GM12878 (cell line): ENCODE measurements around the gene GATA2. TPM values are rescaled to one million over a fixed set of nuclear protein-coding genes. Genes with fewer than 3 reads are reported as not detected.

Experiments used
- ATAC-seq: fragments of 200-7000 bp; cut with Tn5 transposase; 3 replicates; pipeline ENCODE4 v1.9.1; 2020; ENCODE audit warnings: mild to moderate bottlenecking, moderate library complexity
- BruUV-seq: library from RNA; stranded (reverse); fragments of 400-500 nt; replicated peaks from 2 replicates; lab custom pipeline; 2021; lab: Mats Ljungman, UMichigan
- CTCF ChIA-PET: fragments of 300-600 bp; sonication (Branson Sonifier 250); formaldehyde crosslinking; extraction: SDS; loops from one replicate; lab custom pipeline; 2021; ENCODE audit warnings: inconsistent platforms; lab: Yijun Ruan, JAX
- POLR2A ChIA-PET: fragments of 350-600 bp; formaldehyde crosslinking; extraction: SDS; loops from one replicate; lab custom pipeline; 2021; ENCODE audit warnings: inconsistent platforms; lab: Charles Lee
- RAD21 ChIA-PET: fragments of 300-600 bp; sonication (Branson Sonifier 250); formaldehyde crosslinking; loops from one replicate; lab custom pipeline; 2023; ENCODE audit warnings: antibody characterized with exemption; ENCODE audit not compliant: unreplicated experiment; lab: Charles Lee
- SMC1A ChIA-PET: fragments of 300-600 bp; sonication (Branson Sonifier 250); formaldehyde crosslinking; loops from one replicate; lab custom pipeline; 2023; ENCODE audit not compliant: unreplicated experiment, uncharacterized antibody; lab: Charles Lee
- DNase-seq: peaks from one replicate; pipeline ENCODE4 v3.0.0-alpha.2; 2011; ENCODE audit warnings: low read depth, low spot score
- FAIRE-seq: peaks from 3 replicates; lab custom pipeline; 2011; peaks lifted over from hg19 to GRCh38; lab: Jason Lieb, UNC
- H2AFZ ChIP-seq: 2 replicates; pipeline ENCODE4 v1.6.0; 2011; ENCODE audit warnings: low read depth, low read length, control low read depth; ENCODE audit not compliant: control insufficient read depth
- H3K27ac ChIP-seq: 2 replicates; pipeline ENCODE4 v1.5.1; 2011; ENCODE audit warnings: control low read depth; ENCODE audit not compliant: control insufficient read depth, insufficient read depth
- H3K27me3 ChIP-seq, 2 experiments: replicated peaks in 1 of 2; 2 replicates each; pipeline versions ENCODE4 v1.6.0 to v1.6.1; 2011; ENCODE audit warnings: low read length in 1 of 2; ENCODE audit not compliant: control insufficient read depth in 2 of 2, insufficient read depth in 2 of 2
- H3K36me3 ChIP-seq, 2 experiments: 2 replicates each; pipeline ENCODE4 v1.5.1; 2011; ENCODE audit warnings: low read length in 1 of 2; ENCODE audit not compliant: control insufficient read depth in 2 of 2, insufficient read depth in 2 of 2
- H3K4me1 ChIP-seq: 2 replicates; pipeline ENCODE4 v1.6.1; 2011; ENCODE audit warnings: mild to moderate bottlenecking, low read length, moderate library complexity, mixed read lengths; ENCODE audit not compliant: control insufficient read depth, insufficient read depth
- H3K4me2 ChIP-seq: 2 replicates; pipeline ENCODE4 v1.6.0; 2011; ENCODE audit warnings: control low read depth; ENCODE audit not compliant: control insufficient read depth, insufficient read depth
- H3K4me3 ChIP-seq: fragments of 200-600 bp; sonication (generic); 2 replicates; pipeline ENCODE4 v1.5.1; 2016
- H3K79me2 ChIP-seq: 2 replicates; pipeline ENCODE4 v1.6.0; 2011; ENCODE audit warnings: low read length; ENCODE audit not compliant: control insufficient read depth, insufficient read depth
- H3K9ac ChIP-seq: 2 replicates; pipeline ENCODE4 v1.8.0; 2011; ENCODE audit warnings: low read length, control low read depth, mixed read lengths; ENCODE audit not compliant: control insufficient read depth, insufficient read depth
- H3K9me3 ChIP-seq: replicated peaks from 3 replicates; pipeline ENCODE4 v1.5.1; 2011; ENCODE audit warnings: mild to moderate bottlenecking, low read length; ENCODE audit not compliant: control insufficient read depth, insufficient read depth
- H4K20me1 ChIP-seq: 2 replicates; pipeline ENCODE4 v1.6.0; 2011; ENCODE audit not compliant: control insufficient read depth, insufficient read depth
- BMI1 ChIP-seq: fragments of 450-650 bp; IDR thresholded peaks from 2 replicates; pipeline ENCODE4 v1.6.1; 2016; ENCODE audit warnings: mild to moderate bottlenecking, moderate library complexity, borderline replicate concordance
- BRCA1 ChIP-seq: IDR thresholded peaks from 2 replicates; pipeline ENCODE4 v1.6.1; 2011; ENCODE audit warnings: low read depth, low read length, improper control_type of control experiment
- CHD4 ChIP-seq: fragments of 200-600 bp; sonication (generic); IDR thresholded peaks from 2 replicates; pipeline ENCODE4 v1.6.1; 2016; ENCODE audit warnings: mild to moderate bottlenecking
- ETV6 ChIP-seq, 2 experiments: fragments of 450-650 bp in 1 of 2; IDR thresholded peaks in 1 of 2; conservative IDR thresholded peaks in 1 of 2; 2 replicates each; pipeline ENCODE4 v1.6.1; 2014; ENCODE audit warnings: antibody characterized with exemption in 1 of 2, borderline replicate concordance in 1 of 2, low read depth in 1 of 2, mild to moderate bottlenecking in 1 of 2, moderate library complexity in 1 of 2
- FOXM1 ChIP-seq: IDR thresholded peaks from 2 replicates; pipeline ENCODE4 v1.6.1; 2012; ENCODE audit warnings: low read depth, mild to moderate bottlenecking, inconsistent platforms, low read length, moderate library complexity
- SIX5 ChIP-seq: IDR thresholded peaks from 2 replicates; pipeline ENCODE4 v1.6.1; 2011; ENCODE audit warnings: mild to moderate bottlenecking, low read depth, low read length, moderate library complexity; ENCODE audit not compliant: severe bottlenecking
- SMAD1 ChIP-seq: fragments of 450-650 bp; IDR thresholded peaks from 2 replicates; pipeline ENCODE4 v1.6.1; 2018; ENCODE audit warnings: mild to moderate bottlenecking, low read depth; ENCODE audit not compliant: partially characterized antibody
- ZNF207 ChIP-seq: fragments of 450-650 bp; IDR thresholded peaks from 2 replicates; pipeline ENCODE4 v1.6.1; 2014; ENCODE audit warnings: antibody characterized with exemption, mild to moderate bottlenecking, borderline replicate concordance
- WGBS: methylation state at CpG from one replicate; pipeline ENCODE4 v1.1.6; 2016; ENCODE audit warnings: low lambda C conversion rate; ENCODE audit not compliant: insufficient replicate concordance, insufficient coverage; ENCODE audit errors: missing lambda C conversion rate; 5-methylcytosine and 5-hydroxymethylcytosine counted together
- in situ Hi-C: fragments of 300-500 bp; cut with MboI; formaldehyde crosslinking; loops from 9 replicates; pipeline ENCODE4 v1.14.3; 2018; ENCODE audit warnings: mixed read lengths
- intact Hi-C: fragments of 100-400 bp; cut with micrococcal nuclease; formaldehyde crosslinking; loops from one replicate; pipeline ENCODE4 v1.14.2; 2022; ENCODE audit not compliant: unreplicated experiment
- polyA plus RNA-seq, 11 experiments: library from polyadenylated mRNA; depleted of rRNA in 4 of 11; unstranded in 6 of 11; stranded (reverse) in 5 of 11; fragments of >200 nt; fragmentation: Nextera tagmentation in 4 of 11; fragmentation: Illumina TruSeq in 1 of 11; extraction: Ambion mirVana in 4 of 11; extraction: Trizol in 1 of 11; gene quantifications; 1 replicate in 1 of 11; 2 replicates in 10 of 11; pipeline versions ENCODE4 v1.2.1 to v1.2.3, GENCODE V29; 2011 to 2016; ENCODE audit warnings: inconsistent platforms in 2 of 11, missing spikeins in 2 of 11, low read depth in 1 of 11
- total RNA-seq, 4 experiments: library from RNA; depleted of rRNA in 3 of 4; stranded (reverse); fragments of >200 nt in 3 of 4; fragmentation: Illumina TruSeq in 1 of 4; extraction: Trizol in 1 of 4; gene quantifications; 2 replicates each; pipeline versions ENCODE4 v1.2.1 to v1.2.3, GENCODE V29; 2013 to 2021
- TF ChIP-seq, protein P1 (sequence below): IDR thresholded peaks from 2 replicates; pipeline ENCODE4 v1.6.1; 2012; ENCODE audit warnings: mild to moderate bottlenecking, low read depth, low read length
- TF ChIP-seq, protein P2 (sequence below): IDR thresholded peaks from 2 replicates; pipeline ENCODE4 v1.6.1; 2011; ENCODE audit warnings: mild to moderate bottlenecking, low read depth, low read length, moderate library complexity; ENCODE audit not compliant: insufficient replicate concordance
- TF ChIP-seq, protein P3 (sequence below): fragments of 450-650 bp; IDR thresholded peaks from 2 replicates; pipeline ENCODE4 v1.6.1; 2014; ENCODE audit warnings: mild to moderate bottlenecking
- TF ChIP-seq, protein P4 (sequence below): fragments of 450-650 bp; IDR thresholded peaks from 2 replicates; pipeline ENCODE4 v1.6.1; 2016; ENCODE audit warnings: mild to moderate bottlenecking

Gene GATA2
- total and polyA plus RNA-seq, 10 of the 15 experiments (the other 5 are each of a cell fraction or from before 2014, with no cell fraction given), result 0.56 TPM; not detected in 9

DNA sequence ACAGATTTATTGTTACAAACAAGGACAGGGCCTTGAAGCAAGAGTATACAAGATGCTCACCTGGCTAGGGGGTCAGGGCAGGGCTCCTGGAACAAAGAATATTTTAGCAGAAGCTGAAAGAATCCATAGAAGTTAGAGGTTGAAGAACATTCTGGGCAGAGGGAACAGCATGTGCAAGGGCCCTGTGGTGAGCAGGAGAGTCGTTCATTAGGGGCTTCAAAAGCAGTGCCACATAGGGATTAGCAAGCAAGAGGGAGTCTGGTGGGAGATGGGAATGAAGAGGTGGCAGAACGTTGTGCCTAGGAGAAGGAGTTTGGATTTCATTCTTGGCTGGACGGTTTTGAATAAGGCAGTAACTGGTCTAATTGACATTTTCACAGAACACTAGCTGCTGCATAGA lies 49.2 kb downstream of the GATA2 start (continued):
- TF ChIP-seq, protein P1, sequence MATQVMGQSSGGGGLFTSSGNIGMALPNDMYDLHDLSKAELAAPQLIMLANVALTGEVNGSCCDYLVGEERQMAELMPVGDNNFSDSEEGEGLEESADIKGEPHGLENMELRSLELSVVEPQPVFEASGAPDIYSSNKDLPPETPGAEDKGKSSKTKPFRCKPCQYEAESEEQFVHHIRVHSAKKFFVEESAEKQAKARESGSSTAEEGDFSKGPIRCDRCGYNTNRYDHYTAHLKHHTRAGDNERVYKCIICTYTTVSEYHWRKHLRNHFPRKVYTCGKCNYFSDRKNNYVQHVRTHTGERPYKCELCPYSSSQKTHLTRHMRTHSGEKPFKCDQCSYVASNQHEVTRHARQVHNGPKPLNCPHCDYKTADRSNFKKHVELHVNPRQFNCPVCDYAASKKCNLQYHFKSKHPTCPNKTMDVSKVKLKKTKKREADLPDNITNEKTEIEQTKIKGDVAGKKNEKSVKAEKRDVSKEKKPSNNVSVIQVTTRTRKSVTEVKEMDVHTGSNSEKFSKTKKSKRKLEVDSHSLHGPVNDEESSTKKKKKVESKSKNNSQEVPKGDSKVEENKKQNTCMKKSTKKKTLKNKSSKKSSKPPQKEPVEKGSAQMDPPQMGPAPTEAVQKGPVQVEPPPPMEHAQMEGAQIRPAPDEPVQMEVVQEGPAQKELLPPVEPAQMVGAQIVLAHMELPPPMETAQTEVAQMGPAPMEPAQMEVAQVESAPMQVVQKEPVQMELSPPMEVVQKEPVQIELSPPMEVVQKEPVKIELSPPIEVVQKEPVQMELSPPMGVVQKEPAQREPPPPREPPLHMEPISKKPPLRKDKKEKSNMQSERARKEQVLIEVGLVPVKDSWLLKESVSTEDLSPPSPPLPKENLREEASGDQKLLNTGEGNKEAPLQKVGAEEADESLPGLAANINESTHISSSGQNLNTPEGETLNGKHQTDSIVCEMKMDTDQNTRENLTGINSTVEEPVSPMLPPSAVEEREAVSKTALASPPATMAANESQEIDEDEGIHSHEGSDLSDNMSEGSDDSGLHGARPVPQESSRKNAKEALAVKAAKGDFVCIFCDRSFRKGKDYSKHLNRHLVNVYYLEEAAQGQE, result no peak

DNA sequence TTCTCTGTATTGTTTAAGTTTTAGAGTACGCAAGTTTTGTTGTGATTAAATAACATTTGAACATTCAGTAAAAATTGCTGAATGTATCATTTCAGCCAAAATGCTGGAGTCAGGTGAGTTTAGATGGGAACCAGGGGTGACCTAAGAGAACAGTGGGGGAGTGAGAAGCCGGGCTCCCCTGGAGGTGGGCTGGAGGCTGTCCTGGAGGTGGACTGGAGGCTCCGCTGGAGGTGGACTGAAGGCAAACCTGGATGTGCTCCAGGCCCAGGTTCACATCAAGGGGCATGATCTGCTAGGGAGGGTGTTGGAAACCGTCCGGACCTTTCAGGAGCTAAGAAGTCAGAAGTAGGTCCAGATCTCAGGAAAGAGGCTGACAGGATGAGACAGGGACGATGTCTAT lies 50.1 kb downstream of the GATA2 start:
- WGBS, result 48% methylated on average over 6 of the region's 6 CpGs
- Histone ChIP-seq H4K20me1 (no peaks in the 10 kb centered on the region; the same call in 1 of the 2 replicates), H3K79me2 (no peaks in the 10 kb centered on the region), H3K9me3 (no peaks in the 10 kb centered on the region; the same call in 2 of the 3 replicates), H3K27ac (no peak overlapping the region), H3K4me3 (no peak overlapping the region), H3K27me3 (peaks cover 3 to 7% of the 10 kb centered on the region in 2 experiments; a peak in 3 of 4 replicates), H3K36me3 (no peaks in the 10 kb centered on the region), H3K9ac (no peak overlapping the region), H3K4me1 (peaks cover 6% of the 10 kb centered on the region), H2AFZ (no peak overlapping the region), H3K4me2 (no peak overlapping the region)
- in situ Hi-C loops (no loop called here), intact Hi-C loops (no loop called here)
- no peak for FAIRE-seq
- CTCF ChIA-PET, result interaction anchor here (1.0 kb wide), 1 partner anchor 17 kb away, joined by 5 read pairs; no protein-coding TSS in a partner anchor
- SMC1A ChIA-PET, result no interaction called here
- no peak for DNase-seq
- RAD21 ChIA-PET, result no interaction called here
- POLR2A ChIA-PET, result no interaction called here
- ATAC-seq, result no peak
- no TSS peak for BruUV-seq
- TF ChIP-seq BRCA1, result no peak
- TF ChIP-seq ETV6 (conservative IDR thresholded peaks at IDR 0.05 in 1 of 2, IDR thresholded peaks at IDR 0.05 in 1 of 2; ENCODE audit: borderline replicate concordance in 1 of 2, low read depth in 1 of 2), result no peak
- TF ChIP-seq, protein P2, sequence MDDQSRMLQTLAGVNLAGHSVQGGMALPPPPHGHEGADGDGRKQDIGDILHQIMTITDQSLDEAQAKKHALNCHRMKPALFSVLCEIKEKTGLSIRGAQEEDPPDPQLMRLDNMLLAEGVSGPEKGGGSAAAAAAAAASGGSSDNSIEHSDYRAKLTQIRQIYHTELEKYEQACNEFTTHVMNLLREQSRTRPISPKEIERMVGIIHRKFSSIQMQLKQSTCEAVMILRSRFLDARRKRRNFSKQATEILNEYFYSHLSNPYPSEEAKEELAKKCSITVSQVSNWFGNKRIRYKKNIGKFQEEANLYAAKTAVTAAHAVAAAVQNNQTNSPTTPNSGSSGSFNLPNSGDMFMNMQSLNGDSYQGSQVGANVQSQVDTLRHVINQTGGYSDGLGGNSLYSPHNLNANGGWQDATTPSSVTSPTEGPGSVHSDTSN, result no peak
- TF ChIP-seq BMI1, result no peak
- TF ChIP-seq, protein P3, sequence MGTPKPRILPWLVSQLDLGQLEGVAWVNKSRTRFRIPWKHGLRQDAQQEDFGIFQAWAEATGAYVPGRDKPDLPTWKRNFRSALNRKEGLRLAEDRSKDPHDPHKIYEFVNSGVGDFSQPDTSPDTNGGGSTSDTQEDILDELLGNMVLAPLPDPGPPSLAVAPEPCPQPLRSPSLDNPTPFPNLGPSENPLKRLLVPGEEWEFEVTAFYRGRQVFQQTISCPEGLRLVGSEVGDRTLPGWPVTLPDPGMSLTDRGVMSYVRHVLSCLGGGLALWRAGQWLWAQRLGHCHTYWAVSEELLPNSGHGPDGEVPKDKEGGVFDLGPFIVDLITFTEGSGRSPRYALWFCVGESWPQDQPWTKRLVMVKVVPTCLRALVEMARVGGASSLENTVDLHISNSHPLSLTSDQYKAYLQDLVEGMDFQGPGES, result no peak
- no peak for TF ChIP-seq SMAD1
- TF ChIP-seq CHD4, result no peak
- TF ChIP-seq FOXM1, result no peak
- TF ChIP-seq, protein P4, sequence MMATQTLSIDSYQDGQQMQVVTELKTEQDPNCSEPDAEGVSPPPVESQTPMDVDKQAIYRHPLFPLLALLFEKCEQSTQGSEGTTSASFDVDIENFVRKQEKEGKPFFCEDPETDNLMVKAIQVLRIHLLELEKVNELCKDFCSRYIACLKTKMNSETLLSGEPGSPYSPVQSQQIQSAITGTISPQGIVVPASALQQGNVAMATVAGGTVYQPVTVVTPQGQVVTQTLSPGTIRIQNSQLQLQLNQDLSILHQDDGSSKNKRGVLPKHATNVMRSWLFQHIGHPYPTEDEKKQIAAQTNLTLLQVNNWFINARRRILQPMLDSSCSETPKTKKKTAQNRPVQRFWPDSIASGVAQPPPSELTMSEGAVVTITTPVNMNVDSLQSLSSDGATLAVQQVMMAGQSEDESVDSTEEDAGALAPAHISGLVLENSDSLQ, result no peak
- TF ChIP-seq SIX5, result no peak
- TF ChIP-seq ZNF207, result no peak
